ENCODE results near the gene ACTL8. TPM values are rescaled to one million over a fixed set of nuclear protein-coding genes. Genes with fewer than 3 reads are reported as not detected.

The ACTL8 gene
- total and polyA plus RNA-seq, 12 donors: not detected

GRCh38 chr1:17741052-17741451 lies 14.1 kb upstream of the ACTL8 start:
- Histone ChIP-seq H3K27me3 (peaks cover 10% of the 10 kb centered on the region), H3K4me3 (no peak overlapping the region), H3K27ac (no peak overlapping the region), H3K9me3 (replicated peaks in 1 of 3) (no peaks in the 10 kb centered on the region), H3K4me1 (replicated peaks in 1 of 2) (no peaks in the 10 kb centered on the region), H3K36me3 (replicated peaks in 1 of 2) (no peaks in the 10 kb centered on the region)
- TF ChIP-seq CTCF (IDR thresholded peaks at IDR 0.05) (no peak), POLR2A (IDR thresholded peaks at IDR 0.05) (no peak)
- WGBS, 4 donors: 77 to 83% (median 80%) methylated on average over 5 of the region's 5 CpGs
- DNase-seq: no peak
- intact Hi-C loops (cut with DNase I): no loop called here

GRCh38 chr1:17742583-17742982 lies 12.6 kb upstream of the ACTL8 start:
- 31 to 53% (median 43%) methylated on average over 5 of the region's 5 CpGs for WGBS, 4 donors
- DNase-seq: no peak
- intact Hi-C loops (cut with DNase I): no loop called here

GRCh38 chr1:17743008-17743647 lies 12.0 kb upstream of the ACTL8 start:
- 54 to 60% (median 57%) methylated on average over 5 to 11 of the region's 11 CpGs for WGBS, 4 donors
- no peak for DNase-seq
- H3K9me3 ChIP-seq (replicated peaks in 1 of 3): no peaks in the 10 kb centered on the region
- H3K27me3 ChIP-seq: peaks cover 4% of the 10 kb centered on the region
- no peak overlapping the region for H3K27ac ChIP-seq
- H3K36me3 ChIP-seq (replicated peaks in 1 of 2): no peaks in the 10 kb centered on the region
- intact Hi-C loops (cut with DNase I): no loop called here
- H3K4me1 ChIP-seq (replicated peaks in 1 of 2): no peaks in the 10 kb centered on the region
- H3K4me3 ChIP-seq: no peak overlapping the region
- TF ChIP-seq POLR2A (IDR thresholded peaks at IDR 0.05) (no peak), CTCF (IDR thresholded peaks at IDR 0.05) (no peak)

More at GRCh38 chr1:17742583-17742982, 12.6 kb upstream of the ACTL8 start:
- H3K27ac ChIP-seq: no peak overlapping the region
- no peak overlapping the region for H3K4me3 ChIP-seq
- no peaks in the 10 kb centered on the region for H3K4me1 ChIP-seq (replicated peaks in 1 of 2)
- peaks cover 4% of the 10 kb centered on the region for H3K27me3 ChIP-seq
- no peak for TF ChIP-seq CTCF (IDR thresholded peaks at IDR 0.05)
- no peak for TF ChIP-seq POLR2A (IDR thresholded peaks at IDR 0.05)
- no peaks in the 10 kb centered on the region for H3K9me3 ChIP-seq (replicated peaks in 1 of 3)
- H3K36me3 ChIP-seq (replicated peaks in 1 of 2): no peaks in the 10 kb centered on the region

GRCh38 chr1:17743925-17744324 lies 11.2 kb upstream of the ACTL8 start:
- Histone ChIP-seq H3K4me1 (replicated peaks in 1 of 2) (no peaks in the 10 kb centered on the region), H3K27me3 (peaks cover 4% of the 10 kb centered on the region), H3K27ac (no peak overlapping the region), H3K36me3 (replicated peaks in 1 of 2) (no peaks in the 10 kb centered on the region), H3K9me3 (replicated peaks in 1 of 3) (no peaks in the 10 kb centered on the region), H3K4me3 (no peak overlapping the region)
- no peak for DNase-seq
- 86 to 97% (median 91%) methylated on average over 3 of the region's 3 CpGs for WGBS, 4 donors
- intact Hi-C loops (cut with DNase I): no loop called here
- TF ChIP-seq POLR2A (IDR thresholded peaks at IDR 0.05): no peak
- TF ChIP-seq CTCF (IDR thresholded peaks at IDR 0.05): no peak
